ENCODE data around the gene CCNJ.

DNA sequence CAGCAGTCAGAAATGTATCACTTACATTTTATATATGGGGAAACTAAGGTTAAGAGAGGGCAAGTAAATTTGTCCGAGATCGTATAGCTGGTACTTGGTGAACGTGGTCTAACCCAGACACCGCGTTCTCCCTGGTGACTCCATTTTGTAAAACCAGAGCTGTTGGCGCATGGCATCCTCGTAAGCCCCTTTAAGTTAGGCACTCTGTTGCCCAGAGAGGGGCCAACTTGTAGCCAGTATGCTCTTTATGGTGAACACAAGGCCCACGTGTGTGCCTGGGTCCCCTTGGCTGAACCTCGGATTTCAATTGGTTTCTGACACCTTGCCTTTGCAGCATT lies 47.0 kb downstream of the CCNJ start:
- TF ChIP-seq, protein P1, sequence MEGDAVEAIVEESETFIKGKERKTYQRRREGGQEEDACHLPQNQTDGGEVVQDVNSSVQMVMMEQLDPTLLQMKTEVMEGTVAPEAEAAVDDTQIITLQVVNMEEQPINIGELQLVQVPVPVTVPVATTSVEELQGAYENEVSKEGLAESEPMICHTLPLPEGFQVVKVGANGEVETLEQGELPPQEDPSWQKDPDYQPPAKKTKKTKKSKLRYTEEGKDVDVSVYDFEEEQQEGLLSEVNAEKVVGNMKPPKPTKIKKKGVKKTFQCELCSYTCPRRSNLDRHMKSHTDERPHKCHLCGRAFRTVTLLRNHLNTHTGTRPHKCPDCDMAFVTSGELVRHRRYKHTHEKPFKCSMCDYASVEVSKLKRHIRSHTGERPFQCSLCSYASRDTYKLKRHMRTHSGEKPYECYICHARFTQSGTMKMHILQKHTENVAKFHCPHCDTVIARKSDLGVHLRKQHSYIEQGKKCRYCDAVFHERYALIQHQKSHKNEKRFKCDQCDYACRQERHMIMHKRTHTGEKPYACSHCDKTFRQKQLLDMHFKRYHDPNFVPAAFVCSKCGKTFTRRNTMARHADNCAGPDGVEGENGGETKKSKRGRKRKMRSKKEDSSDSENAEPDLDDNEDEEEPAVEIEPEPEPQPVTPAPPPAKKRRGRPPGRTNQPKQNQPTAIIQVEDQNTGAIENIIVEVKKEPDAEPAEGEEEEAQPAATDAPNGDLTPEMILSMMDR (IDR thresholded peaks at IDR 0.05; ENCODE audit: borderline replicate concordance, extremely low read depth, low read length, poor library complexity, severe bottlenecking) = no peak
- TF ChIP-seq EZH2 (IDR thresholded peaks at IDR 0.05; ENCODE audit: borderline replicate concordance, low read depth, low read length, severe bottlenecking) = no peak

All from DND-41 (cell line).